K562 (cell line): ENCODE data around the gene SNCA. TPM values are rescaled to one million over a fixed set of nuclear protein-coding genes. Genes with fewer than 3 reads are reported as not detected.

ENCODE experiments used
- ATAC-seq: fragments of 200-7000 bp; cut with Tn5 transposase; 3 replicates; pipeline ENCODE4 v1.9.1; 2020; ENCODE audit warnings: moderate library complexity
- BruUV-seq: library from RNA; stranded (reverse); fragments of 400-500 nt; replicated peaks from 2 replicates; lab custom pipeline; 2021; lab: Mats Ljungman, UMichigan
- CTCF ChIA-PET: fragments of 300-600 bp; formaldehyde crosslinking; extraction: SDS; loops from one replicate; lab custom pipeline; 2021; ENCODE audit warnings: low intra/inter-chr PET ratio; lab: Yijun Ruan, JAX
- POLR2A ChIA-PET: fragments of 300-600, 350-650 bp; sonication (Branson Sonifier 250); formaldehyde crosslinking; extraction: SDS; loops from one replicate; lab custom pipeline; 2021; ENCODE audit warnings: antibody characterized with exemption, inconsistent platforms; lab: Yijun Ruan, JAX
- DNase-seq, 4 experiments: peaks; one replicate each; pipeline versions ENCODE4 v3.0.0 to v3.0.0-alpha.2; 2011 to 2018; ENCODE audit warnings: low spot score in 3 of 4, mixed read lengths in 3 of 4; ENCODE audit errors: extremely low read depth in 1 of 4
- FAIRE-seq: peaks from 2 replicates; lab custom pipeline; 2011; peaks lifted over from hg19 to GRCh38; lab: Jason Lieb, UNC
- H2AFZ ChIP-seq: 2 replicates; pipeline ENCODE4 v1.6.0; 2011; ENCODE audit warnings: low read depth, low read length, control low read depth, inconsistent platforms
- H3K27ac ChIP-seq: fragments of 200-600 bp; 3 replicates; pipeline ENCODE4 v1.8.0; 2011; ENCODE audit warnings: low read depth, mild to moderate bottlenecking, control low read depth, inconsistent platforms, low read length, moderate library complexity, mixed read lengths; ENCODE audit errors: extremely low read depth
- H3K27me3 ChIP-seq, 2 experiments: fragments of 300-600 bp in 1 of 2; 2 replicates in 1 of 2; 3 replicates in 1 of 2; pipeline versions ENCODE4 v1.6.0 to v1.8.0; 2011; ENCODE audit warnings: inconsistent platforms in 2 of 2, low read length in 2 of 2, mild to moderate bottlenecking in 1 of 2, mixed read lengths in 1 of 2, moderate library complexity in 1 of 2; ENCODE audit not compliant: control insufficient read depth in 2 of 2, insufficient read depth in 2 of 2
- H3K36me3 ChIP-seq: fragments of 300-600 bp; 3 replicates; pipeline ENCODE4 v1.8.0; 2011; ENCODE audit warnings: mild to moderate bottlenecking, low read length, inconsistent platforms; ENCODE audit not compliant: control insufficient read depth, insufficient read depth
- H3K4me1 ChIP-seq, 2 experiments: fragments of 200-600 bp in 1 of 2; replicated peaks in 1 of 2; 2 replicates in 1 of 2; 3 replicates in 1 of 2; pipeline versions ENCODE4 v1.5.1 to v1.8.0; 2011; ENCODE audit warnings: inconsistent platforms in 2 of 2, low read length in 2 of 2, mild to moderate bottlenecking in 1 of 2, mixed read lengths in 1 of 2, moderate library complexity in 1 of 2; ENCODE audit not compliant: control insufficient read depth in 2 of 2, insufficient read depth in 2 of 2
- H3K4me2 ChIP-seq: 2 replicates; pipeline ENCODE4 v1.6.1; 2011; ENCODE audit warnings: low read length, control low read depth, inconsistent platforms, mixed read lengths; ENCODE audit not compliant: insufficient read depth
- H3K4me3 ChIP-seq: fragments of 200-600 bp; sonication (generic), shearing (Covaris generic); 2 replicates; pipeline ENCODE4 v1.5.1; 2016; ENCODE audit warnings: control low read depth, inconsistent platforms
- H3K79me2 ChIP-seq: fragments of 200-600 bp; 3 replicates; pipeline ENCODE4 v1.8.0; 2011; ENCODE audit warnings: low read length, inconsistent platforms; ENCODE audit not compliant: control insufficient read depth, insufficient read depth
- H3K9ac ChIP-seq, 2 experiments: 2 replicates each; pipeline versions ENCODE4 v1.6.0 to v1.6.1; 2011; ENCODE audit warnings: low read depth in 2 of 2, low read length in 2 of 2, control low read depth in 1 of 2, inconsistent platforms in 1 of 2, mild to moderate bottlenecking in 1 of 2, mixed read lengths in 1 of 2; ENCODE audit not compliant: insufficient read depth in 1 of 2
- H3K9me1 ChIP-seq: one replicate; pipeline ENCODE4 v1.6.0; 2011; ENCODE audit warnings: inconsistent platforms, mild to moderate bottlenecking, low read length, moderate library complexity; ENCODE audit not compliant: control insufficient read depth, insufficient read depth
- H3K9me3 ChIP-seq: replicated peaks from 2 replicates; pipeline ENCODE4 v1.5.1; 2011; ENCODE audit warnings: low read depth, low read length, inconsistent platforms; ENCODE audit not compliant: control insufficient read depth, insufficient read depth
- H4K20me1 ChIP-seq: replicated peaks from 2 replicates; pipeline ENCODE4 v1.6.1; 2011; ENCODE audit warnings: low read length, inconsistent platforms, mixed read lengths; ENCODE audit not compliant: control insufficient read depth, insufficient read depth
- CEBPG ChIP-seq, 3 experiments: fragments of 200-800 bp in 1 of 3; sonication (Bioruptor generic) in 1 of 3; sonication (generic) in 1 of 3; formaldehyde crosslinking in 1 of 3; IDR thresholded peaks in 2 of 3; conservative IDR thresholded peaks in 1 of 3; 2 replicates each; pipeline versions ENCODE4 v1.6.1 to v1.8.0; 2016 to 2022; ENCODE audit warnings: missing compliant biosample characterization in 2 of 3, missing genetic modification characterization in 2 of 3, mild to moderate bottlenecking in 1 of 3, missing genetic modification reagents in 1 of 3
- DNMT1 ChIP-seq: fragments of 450-650 bp; IDR thresholded peaks from 2 replicates; pipeline ENCODE4 v1.6.1; 2016; ENCODE audit warnings: antibody characterized with exemption, mild to moderate bottlenecking
- JUND ChIP-seq, 2 experiments: IDR thresholded peaks; 2 replicates in 1 of 2; 3 replicates in 1 of 2; pipeline ENCODE4 v1.6.1; 2011; ENCODE audit warnings: borderline replicate concordance in 2 of 2, low read depth in 2 of 2, low read length in 2 of 2, improper control_type of control experiment in 1 of 2, missing biosample characterization in 1 of 2, missing genetic modification characterization in 1 of 2, missing genetic modification reagents in 1 of 2
- MXI1 ChIP-seq: IDR thresholded peaks from 2 replicates; pipeline ENCODE4 v1.6.1; 2011; ENCODE audit warnings: low read depth, mild to moderate bottlenecking, improper control_type of control experiment, low read length
- RBM14 ChIP-seq: fragments of 200-400 bp; formaldehyde crosslinking; IDR thresholded peaks from 2 replicates; pipeline ENCODE4 v1.6.1; 2018; ENCODE audit warnings: low read depth, mild to moderate bottlenecking, low read length, moderate library complexity, borderline replicate concordance; ENCODE audit not compliant: insufficient read depth
- SRSF1 ChIP-seq: fragments of 200-400 bp; formaldehyde crosslinking; IDR thresholded peaks from 2 replicates; pipeline ENCODE4 v1.6.1; 2017; ENCODE audit warnings: mild to moderate bottlenecking, low read depth, low read length, moderate library complexity
- TARDBP ChIP-seq: fragments of 450-650 bp; IDR thresholded peaks from 2 replicates; pipeline ENCODE4 v1.6.1; 2016
- TCF7 ChIP-seq: sonication (generic); IDR thresholded peaks from 2 replicates; pipeline ENCODE4 v1.6.1; 2016; ENCODE audit warnings: antibody characterized with exemption, borderline replicate concordance
- ZFPM2 ChIP-seq: fragments of 250-450 bp; sonication (Bioruptor Pico); IDR thresholded peaks from 2 replicates; pipeline ENCODE4 v1.5.1; 2022; ENCODE audit warnings: mild to moderate bottlenecking
- ZNF253 ChIP-seq: fragments of 250-450 bp; sonication (Bioruptor Pico); conservative IDR thresholded peaks from 2 replicates; pipeline ENCODE4 v1.6.1; 2021; ENCODE audit warnings: mild to moderate bottlenecking
- ZNF431 ChIP-seq: sonication (generic); formaldehyde crosslinking; IDR thresholded peaks from 2 replicates; pipeline ENCODE4 v1.8.0; 2022; ENCODE audit warnings: mild to moderate bottlenecking, missing genetic modification reagents
- ZNF561 ChIP-seq: fragments of 450-650 bp; formaldehyde crosslinking; conservative IDR thresholded peaks from 2 replicates; pipeline ENCODE4 v1.4.0; 2020; ENCODE audit warnings: mild to moderate bottlenecking, moderate library complexity
- WGBS: fragments of 100-300 bp; shearing (Covaris generic); methylation state at CpG from one replicate; pipeline ENCODE4 v1.1.6; 2016; ENCODE audit warnings: low coverage, mixed read lengths; ENCODE audit not compliant: insufficient coverage; ENCODE audit errors: missing lambda C conversion rate; 5-methylcytosine and 5-hydroxymethylcytosine counted together
- in situ Hi-C: fragments of 300-500 bp; cut with MboI; formaldehyde crosslinking; loops from 4 replicates; pipeline ENCODE4 v1.15.0; 2018; ENCODE audit warnings: inconsistent platforms, mixed read lengths
- intact Hi-C: fragments of 100-400 bp; cut with micrococcal nuclease; formaldehyde crosslinking; loops from 2 replicates; pipeline ENCODE4 v1.14.2; 2022
- polyA plus RNA-seq, 8 experiments: library from polyadenylated mRNA; depleted of rRNA in 4 of 8; stranded (reverse) in 5 of 8; unstranded in 3 of 8; fragments of >200 nt; fragmentation: Nextera tagmentation in 2 of 8; fragmentation: Illumina TruSeq in 1 of 8; extraction: Ambion mirVana in 2 of 8; extraction: Trizol in 1 of 8; gene quantifications; 2 replicates each; pipeline versions ENCODE4 v1.2.1 to v1.2.3, GENCODE V29; 2011 to 2014; ENCODE audit warnings: inconsistent platforms in 1 of 8, missing spikeins in 1 of 8
- total RNA-seq, 7 experiments: library from RNA; depleted of rRNA in 6 of 7; stranded (reverse); fragments of >200 nt in 6 of 7; fragmentation: Illumina TruSeq in 2 of 7; extraction: Trizol in 2 of 7; gene quantifications; 2 replicates each; pipeline versions ENCODE4 v1.2.1 to v1.2.3, GENCODE V29; 2011 to 2021; ENCODE audit warnings: low replicate concordance in 1 of 7
- TF ChIP-seq, protein P1 (sequence below): fragments of 250-450 bp; sonication (Bioruptor Pico); IDR thresholded peaks from 2 replicates; pipeline ENCODE4 v1.5.0; 2022; ENCODE audit warnings: mild to moderate bottlenecking
- TF ChIP-seq, protein P2 (sequence below): fragments of 250-450 bp; sonication (Bioruptor Pico); IDR thresholded peaks from 2 replicates; pipeline ENCODE4 v1.8.0; 2022; ENCODE audit warnings: moderate library complexity, mild to moderate bottlenecking, inconsistent platforms
- TF ChIP-seq, protein P3 (sequence below): fragments of 450-650 bp; IDR thresholded peaks from 2 replicates; pipeline ENCODE4 v1.6.1; 2016; ENCODE audit warnings: borderline replicate concordance
- TF ChIP-seq, protein P4 (sequence below): sonication (generic); formaldehyde crosslinking; IDR thresholded peaks from 2 replicates; pipeline ENCODE4 v1.4.0; 2020; ENCODE audit warnings: mild to moderate bottlenecking, missing genetic modification reagents

SNCA gene
- total and polyA plus RNA-seq, 9 of the 15 experiments (the other 6 are each of a cell fraction or from before 2014, with no cell fraction given), result 1.7 to 12.6 (median 3.6) TPM

DNA sequence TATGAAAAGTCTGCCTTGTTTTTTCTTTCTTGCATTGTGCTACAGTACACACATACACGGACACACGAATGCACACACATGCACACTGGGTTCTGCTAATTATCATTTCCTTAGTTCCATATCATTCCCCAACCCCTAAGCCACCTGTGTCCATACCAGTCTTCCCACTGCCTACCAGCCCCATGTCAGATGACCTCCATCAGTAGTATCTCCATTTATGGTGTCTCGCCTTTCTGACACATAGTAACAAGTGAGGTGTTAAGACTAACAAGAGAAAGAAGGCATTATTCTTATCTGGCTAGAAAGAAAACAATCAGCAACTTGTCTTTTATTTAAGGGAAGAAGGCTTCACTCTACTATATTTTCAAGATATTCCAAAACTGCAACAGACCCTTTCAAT is 67.1 kb downstream of the SNCA start:
- H3K9ac ChIP-seq, result no peak overlapping the region
- no peaks in the 10 kb centered on the region for H4K20me1 ChIP-seq
- no peak overlapping the region for H3K27ac ChIP-seq
- H2AFZ ChIP-seq, result no peak overlapping the region
- no peak overlapping the region for H3K4me2 ChIP-seq
- no peaks in the 10 kb centered on the region for H3K36me3 ChIP-seq
- H3K9me3 ChIP-seq, result no peaks in the 10 kb centered on the region
- H3K27me3 ChIP-seq, result no peaks in the 10 kb centered on the region
- intact Hi-C loops, result no loop called here
- 2% methylated on average over 3 of the region's 3 CpGs for WGBS
- H3K79me2 ChIP-seq, result no peaks in the 10 kb centered on the region
- no peak for ATAC-seq
- no peak overlapping the region for H3K4me3 ChIP-seq
- FAIRE-seq, result no peak
- ChIA-PET CTCF (no interaction called here), POLR2A (no interaction called here)
- DNase-seq, result no peak
- in situ Hi-C loops, result no loop called here
- H3K9me1 ChIP-seq, result no peaks in the 10 kb centered on the region
- no TSS peak for BruUV-seq
- no peaks in the 10 kb centered on the region for H3K4me1 ChIP-seq
- TF ChIP-seq, protein P1, sequence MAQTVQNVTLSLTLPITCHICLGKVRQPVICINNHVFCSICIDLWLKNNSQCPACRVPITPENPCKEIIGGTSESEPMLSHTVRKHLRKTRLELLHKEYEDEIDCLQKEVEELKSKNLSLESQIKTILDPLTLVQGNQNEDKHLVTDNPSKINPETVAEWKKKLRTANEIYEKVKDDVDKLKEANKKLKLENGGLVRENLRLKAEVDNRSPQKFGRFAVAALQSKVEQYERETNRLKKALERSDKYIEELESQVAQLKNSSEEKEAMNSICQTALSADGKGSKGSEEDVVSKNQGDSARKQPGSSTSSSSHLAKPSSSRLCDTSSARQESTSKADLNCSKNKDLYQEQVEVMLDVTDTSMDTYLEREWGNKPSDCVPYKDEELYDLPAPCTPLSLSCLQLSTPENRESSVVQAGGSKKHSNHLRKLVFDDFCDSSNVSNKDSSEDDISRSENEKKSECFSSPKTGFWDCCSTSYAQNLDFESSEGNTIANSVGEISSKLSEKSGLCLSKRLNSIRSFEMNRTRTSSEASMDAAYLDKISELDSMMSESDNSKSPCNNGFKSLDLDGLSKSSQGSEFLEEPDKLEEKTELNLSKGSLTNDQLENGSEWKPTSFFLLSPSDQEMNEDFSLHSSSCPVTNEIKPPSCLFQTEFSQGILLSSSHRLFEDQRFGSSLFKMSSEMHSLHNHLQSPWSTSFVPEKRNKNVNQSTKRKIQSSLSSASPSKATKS (CRISPR knock-in tag), result no peak
- TF ChIP-seq ZNF253 (CRISPR knock-in tag), result no peak
- TF ChIP-seq, protein P2, sequence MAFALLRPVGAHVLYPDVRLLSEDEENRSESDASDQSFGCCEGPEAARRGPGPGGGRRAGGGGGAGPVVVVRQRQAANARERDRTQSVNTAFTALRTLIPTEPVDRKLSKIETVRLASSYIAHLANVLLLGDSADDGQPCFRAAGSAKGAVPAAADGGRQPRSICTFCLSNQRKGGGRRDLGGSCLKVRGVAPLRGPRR (CRISPR knock-in tag), result no peak
- no peak for TF ChIP-seq TARDBP
- no peak for TF ChIP-seq SRSF1
- TF ChIP-seq CEBPG (CRISPR knock-in tag; IDR thresholded peaks at IDR 0.05), result no peak
- TF ChIP-seq CEBPG (tag; conservative IDR thresholded peaks at IDR 0.05 in 1 of 2, IDR thresholded peaks at IDR 0.05 in 1 of 2), result no peak
- no peak for TF ChIP-seq ZNF561 (CRISPR knock-in tag)
- no peak for TF ChIP-seq RBM14
- no peak for TF ChIP-seq DNMT1
- TF ChIP-seq, protein P3, sequence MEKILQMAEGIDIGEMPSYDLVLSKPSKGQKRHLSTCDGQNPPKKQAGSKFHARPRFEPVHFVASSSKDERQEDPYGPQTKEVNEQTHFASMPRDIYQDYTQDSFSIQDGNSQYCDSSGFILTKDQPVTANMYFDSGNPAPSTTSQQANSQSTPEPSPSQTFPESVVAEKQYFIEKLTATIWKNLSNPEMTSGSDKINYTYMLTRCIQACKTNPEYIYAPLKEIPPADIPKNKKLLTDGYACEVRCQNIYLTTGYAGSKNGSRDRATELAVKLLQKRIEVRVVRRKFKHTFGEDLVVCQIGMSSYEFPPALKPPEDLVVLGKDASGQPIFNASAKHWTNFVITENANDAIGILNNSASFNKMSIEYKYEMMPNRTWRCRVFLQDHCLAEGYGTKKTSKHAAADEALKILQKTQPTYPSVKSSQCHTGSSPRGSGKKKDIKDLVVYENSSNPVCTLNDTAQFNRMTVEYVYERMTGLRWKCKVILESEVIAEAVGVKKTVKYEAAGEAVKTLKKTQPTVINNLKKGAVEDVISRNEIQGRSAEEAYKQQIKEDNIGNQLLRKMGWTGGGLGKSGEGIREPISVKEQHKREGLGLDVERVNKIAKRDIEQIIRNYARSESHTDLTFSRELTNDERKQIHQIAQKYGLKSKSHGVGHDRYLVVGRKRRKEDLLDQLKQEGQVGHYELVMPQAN, result no peak
- TF ChIP-seq, protein P4, sequence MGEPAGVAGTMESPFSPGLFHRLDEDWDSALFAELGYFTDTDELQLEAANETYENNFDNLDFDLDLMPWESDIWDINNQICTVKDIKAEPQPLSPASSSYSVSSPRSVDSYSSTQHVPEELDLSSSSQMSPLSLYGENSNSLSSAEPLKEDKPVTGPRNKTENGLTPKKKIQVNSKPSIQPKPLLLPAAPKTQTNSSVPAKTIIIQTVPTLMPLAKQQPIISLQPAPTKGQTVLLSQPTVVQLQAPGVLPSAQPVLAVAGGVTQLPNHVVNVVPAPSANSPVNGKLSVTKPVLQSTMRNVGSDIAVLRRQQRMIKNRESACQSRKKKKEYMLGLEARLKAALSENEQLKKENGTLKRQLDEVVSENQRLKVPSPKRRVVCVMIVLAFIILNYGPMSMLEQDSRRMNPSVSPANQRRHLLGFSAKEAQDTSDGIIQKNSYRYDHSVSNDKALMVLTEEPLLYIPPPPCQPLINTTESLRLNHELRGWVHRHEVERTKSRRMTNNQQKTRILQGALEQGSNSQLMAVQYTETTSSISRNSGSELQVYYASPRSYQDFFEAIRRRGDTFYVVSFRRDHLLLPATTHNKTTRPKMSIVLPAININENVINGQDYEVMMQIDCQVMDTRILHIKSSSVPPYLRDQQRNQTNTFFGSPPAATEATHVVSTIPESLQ (CRISPR knock-in tag), result no peak
- no peak for TF ChIP-seq ZFPM2 (CRISPR knock-in tag)
- TF ChIP-seq JUND (IDR thresholded peaks at IDR 0.05; ENCODE audit: borderline replicate concordance, low read depth, low read length), result no peak
- no peak for TF ChIP-seq JUND (tag; IDR thresholded peaks at IDR 0.05; ENCODE audit: borderline replicate concordance, low read depth, low read length)
- no peak for TF ChIP-seq TCF7
- no peak for TF ChIP-seq ZNF431
- TF ChIP-seq MXI1, result no peak
